Measurements from ENCODE around the gene UGGT1.

GRCh38 chr2:128156812-128157211, 65.8 kb downstream of the UGGT1 start:
- TF ChIP-seq CTCF (IDR thresholded peaks at IDR 0.05) (no peak), ZFX (IDR thresholded peaks at IDR 0.05; ENCODE audit: borderline replicate concordance) (no peak)

Measured in 22Rv1 (cell line).